OCI-LY7 (cell line): ENCODE results near the gene TUBA8.

Experiments
- CTCF ChIP-seq: fragments of 200-600 bp; sonication (generic); conservative IDR thresholded peaks from 2 replicates; pipeline ENCODE4 v1.5.1; 2014; ENCODE audit warnings: mild to moderate bottlenecking, antibody characterized with exemption, low read length, moderate library complexity, mixed read lengths
- EZH2phosphoT487 ChIP-seq: fragments of 200-600 bp; sonication (generic); IDR thresholded peaks from 2 replicates; pipeline ENCODE4 v1.6.1; 2018; ENCODE audit warnings: low read depth, borderline replicate concordance, mild to moderate bottlenecking, mixed run types, antibody characterized with exemption, low read length, moderate library complexity, mixed read lengths

GRCh38 chr22:18156878-18157713 is 46.5 kb downstream of the TUBA8 start:
- TF ChIP-seq CTCF (peak; percentile 84), EZH2phosphoT487 (no peak)
